Vagina (tissue), 2 donors: ENCODE data around the gene CYP11A1. TPM values are rescaled to one million over a fixed set of nuclear protein-coding genes. Genes with fewer than 3 reads are reported as not detected.

Experiments used
- DNase-seq, 2 donors: peaks; one replicate each; pipeline ENCODE4 v3.0.0-alpha.2; 2017; ENCODE audit errors: extremely low spot score in 2 of 2
- H3K27ac ChIP-seq: fragments of 200-600 bp; sonication (generic); one replicate; pipeline ENCODE4 v1.5.1; 2019
- H3K27me3 ChIP-seq: fragments of 200-600 bp; sonication (generic); one replicate; pipeline ENCODE4 v1.5.1; 2019
- H3K36me3 ChIP-seq, 2 donors: fragments of 200-600 bp; sonication (generic); one replicate each; pipeline ENCODE4 v1.5.1; 2017 to 2019
- H3K4me1 ChIP-seq: fragments of 200-600 bp; sonication (generic); one replicate; pipeline ENCODE4 v1.5.1; 2019
- H3K4me3 ChIP-seq, 2 donors: fragments of 200-600 bp; sonication (generic); 1 replicate in 1 of 2; 2 replicates in 1 of 2; pipeline ENCODE4 v1.5.1; 2016 to 2019
- H3K9me3 ChIP-seq: fragments of 200-600 bp; sonication (generic); one replicate; pipeline ENCODE4 v1.5.1; 2019
- POLR2A ChIP-seq, 2 donors: fragments of 450-650 bp; IDR thresholded peaks; one replicate each; pipeline ENCODE4 v1.6.1; 2017; ENCODE audit warnings: antibody characterized with exemption in 2 of 2, mild to moderate bottlenecking in 2 of 2, moderate library complexity in 2 of 2
- POLR2AphosphoS5 ChIP-seq, 2 donors: sonication (generic); formaldehyde crosslinking; IDR thresholded peaks; one replicate each; pipeline ENCODE4 v1.9.0; 2017; ENCODE audit warnings: antibody characterized with exemption in 2 of 2, mild to moderate bottlenecking in 2 of 2, low read depth in 1 of 2; ENCODE audit not compliant: insufficient read depth in 1 of 2
- intact Hi-C: fragments of 100-400 bp; cut with DNase I; formaldehyde crosslinking; loops from one replicate; pipeline ENCODE4 v1.15.1; 2023
- total RNA-seq: library from RNA; depleted of rRNA; stranded (reverse); fragments of >200 nt; gene quantifications from one replicate; pipeline ENCODE4 v1.2.3, GENCODE V29; 2016
- TF ChIP-seq, protein P1 (sequence below), 3 experiments: fragments of 450-650 bp in 2 of 3; fragments of 200-600 bp in 1 of 3; sonication (generic) in 1 of 3; IDR thresholded peaks; one replicate each; pipeline ENCODE4 v1.5.1; 2017 to 2019; ENCODE audit warnings: antibody characterized with exemption in 3 of 3, mild to moderate bottlenecking in 2 of 3, moderate library complexity in 2 of 3

CYP11A1 gene
- total RNA-seq, 1 donor from 2014 or later = 8.8 TPM

DNA sequence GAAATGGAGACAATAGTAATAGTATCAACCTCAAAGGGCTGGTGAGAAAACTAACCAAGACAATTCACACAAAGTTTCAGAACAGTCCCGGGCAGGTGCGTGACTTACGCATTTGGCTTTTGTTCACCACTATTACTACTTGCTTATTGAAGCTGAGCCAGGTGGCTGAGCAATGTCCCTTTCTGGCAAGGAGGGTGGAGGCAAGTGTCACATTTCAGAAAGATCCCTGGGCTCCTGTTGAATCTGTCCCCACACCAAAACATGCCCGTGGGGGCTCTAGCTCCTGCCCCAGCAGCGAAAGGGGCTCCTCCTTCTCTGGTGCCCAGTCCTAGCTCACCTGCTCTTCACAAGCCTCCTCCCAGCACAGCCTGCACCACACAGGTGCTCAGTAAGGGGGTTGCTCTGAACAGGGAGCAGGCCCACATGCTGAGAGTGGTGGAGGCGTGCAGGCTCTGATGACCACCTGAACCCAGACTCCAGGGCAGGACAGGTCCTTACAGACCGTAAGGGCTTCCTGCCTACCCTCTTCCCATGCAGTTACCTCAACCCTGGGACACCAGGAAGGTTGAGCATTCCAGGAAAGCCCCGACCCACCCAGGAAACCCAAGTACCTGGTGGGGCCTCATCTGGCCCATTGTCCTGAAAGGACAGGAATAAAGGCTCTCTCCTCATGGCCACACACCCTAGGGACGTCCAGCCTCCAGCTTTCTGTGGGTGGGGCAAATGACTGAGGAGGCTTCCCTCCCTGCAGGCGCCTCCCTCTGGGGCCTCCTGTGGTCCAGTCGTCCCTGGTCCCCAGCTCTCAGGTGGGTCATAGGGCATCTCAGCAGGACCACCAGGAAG lies 33.7 kb upstream of the CYP11A1 start:
- Histone ChIP-seq H3K4me1 (no peaks in the 10 kb centered on the region), H3K27ac (no peak overlapping the region), H3K27me3 (no peaks in the 10 kb centered on the region), H3K9me3 (no peaks in the 10 kb centered on the region), H3K4me3 (no peak overlapping the region), H3K36me3 (no peaks in the 10 kb centered on the region)
- TF ChIP-seq POLR2A (IDR thresholded peaks at IDR 0.05) = no peak
- no peak for TF ChIP-seq POLR2AphosphoS5 (IDR thresholded peaks at IDR 0.05; ENCODE audit: insufficient read depth in 1 of 2, low read depth in 1 of 2)
- TF ChIP-seq, protein P1, sequence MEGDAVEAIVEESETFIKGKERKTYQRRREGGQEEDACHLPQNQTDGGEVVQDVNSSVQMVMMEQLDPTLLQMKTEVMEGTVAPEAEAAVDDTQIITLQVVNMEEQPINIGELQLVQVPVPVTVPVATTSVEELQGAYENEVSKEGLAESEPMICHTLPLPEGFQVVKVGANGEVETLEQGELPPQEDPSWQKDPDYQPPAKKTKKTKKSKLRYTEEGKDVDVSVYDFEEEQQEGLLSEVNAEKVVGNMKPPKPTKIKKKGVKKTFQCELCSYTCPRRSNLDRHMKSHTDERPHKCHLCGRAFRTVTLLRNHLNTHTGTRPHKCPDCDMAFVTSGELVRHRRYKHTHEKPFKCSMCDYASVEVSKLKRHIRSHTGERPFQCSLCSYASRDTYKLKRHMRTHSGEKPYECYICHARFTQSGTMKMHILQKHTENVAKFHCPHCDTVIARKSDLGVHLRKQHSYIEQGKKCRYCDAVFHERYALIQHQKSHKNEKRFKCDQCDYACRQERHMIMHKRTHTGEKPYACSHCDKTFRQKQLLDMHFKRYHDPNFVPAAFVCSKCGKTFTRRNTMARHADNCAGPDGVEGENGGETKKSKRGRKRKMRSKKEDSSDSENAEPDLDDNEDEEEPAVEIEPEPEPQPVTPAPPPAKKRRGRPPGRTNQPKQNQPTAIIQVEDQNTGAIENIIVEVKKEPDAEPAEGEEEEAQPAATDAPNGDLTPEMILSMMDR (IDR thresholded peaks at IDR 0.05) = no peak
- no peak for DNase-seq
- intact Hi-C loops = no loop called here

DNA sequence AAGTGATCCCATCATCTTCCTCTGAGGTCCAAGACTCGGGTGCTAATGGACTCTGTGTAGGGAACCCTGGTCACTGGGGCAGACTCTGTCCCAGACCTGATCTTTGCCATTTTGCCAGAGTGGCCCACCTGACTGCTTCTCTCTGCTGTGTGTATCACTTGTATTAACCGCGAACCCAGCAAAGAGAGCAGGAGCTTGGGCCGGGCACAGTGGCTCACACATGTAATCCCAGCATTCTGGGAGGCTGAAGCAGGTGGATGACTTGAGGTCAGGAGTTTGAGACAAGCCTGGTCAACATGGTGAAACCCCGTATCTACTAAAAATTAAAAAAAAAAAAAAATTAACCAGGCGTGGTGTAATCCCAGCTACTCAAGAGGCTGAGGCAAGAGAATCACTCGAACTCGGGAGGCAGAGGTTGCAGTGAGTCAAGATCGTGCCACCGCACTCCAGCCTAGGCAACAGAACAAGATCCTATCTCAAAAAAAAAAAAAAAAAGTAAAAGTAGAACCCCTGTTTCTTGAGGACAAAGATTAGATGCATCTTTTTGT lies 32.9 kb upstream of the CYP11A1 start:
- Histone ChIP-seq H3K27ac (no peak overlapping the region), H3K4me3 (no peak overlapping the region), H3K27me3 (no peaks in the 10 kb centered on the region), H3K9me3 (no peaks in the 10 kb centered on the region), H3K36me3 (no peaks in the 10 kb centered on the region), H3K4me1 (no peaks in the 10 kb centered on the region)
- intact Hi-C loops = no loop called here
- no peak for DNase-seq
- TF ChIP-seq, protein P1 (IDR thresholded peaks at IDR 0.05) = no peak
- no peak for TF ChIP-seq POLR2AphosphoS5 (IDR thresholded peaks at IDR 0.05; ENCODE audit: insufficient read depth in 1 of 2, low read depth in 1 of 2)
- no peak for TF ChIP-seq POLR2A (IDR thresholded peaks at IDR 0.05)

DNA sequence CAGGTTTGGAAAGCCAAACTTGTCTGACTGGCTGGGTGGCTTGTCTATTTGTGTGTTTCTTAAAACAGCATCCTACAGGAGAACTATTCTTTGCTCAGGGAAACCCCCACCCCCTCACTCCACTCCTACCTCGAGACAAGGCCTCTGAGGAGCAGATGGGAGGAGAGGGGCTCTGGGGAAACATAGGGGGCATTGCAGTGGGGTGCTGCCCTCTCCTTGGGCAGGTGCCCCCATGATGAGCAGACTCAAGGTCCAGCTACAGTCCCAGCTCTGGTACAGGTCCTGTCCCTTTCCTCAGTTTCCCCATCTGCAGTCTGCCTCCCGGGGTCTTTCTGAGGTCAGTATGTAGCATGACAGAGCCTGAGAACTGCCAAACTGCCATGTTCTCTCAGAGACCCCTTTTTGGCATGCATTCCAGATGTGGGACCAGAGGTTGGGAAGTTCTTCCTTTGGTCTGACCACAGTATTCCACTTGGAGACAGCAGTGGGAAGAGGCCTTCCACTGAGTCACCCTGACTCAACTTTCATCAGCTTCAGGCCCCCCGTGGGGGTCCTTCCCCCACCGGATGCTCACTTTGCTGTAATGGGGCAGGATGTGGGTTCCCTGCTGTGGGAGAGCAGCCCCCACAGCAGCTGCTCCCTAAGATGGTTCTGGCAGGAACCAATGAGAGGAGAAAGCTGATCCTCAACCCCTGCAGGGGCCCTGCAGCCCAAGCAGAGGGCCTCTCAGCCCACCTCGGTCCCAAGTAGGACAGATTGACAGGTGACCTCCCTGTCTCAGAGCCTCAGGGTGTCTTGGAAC lies 32.3 kb upstream of the CYP11A1 start:
- TF ChIP-seq, protein P1 (IDR thresholded peaks at IDR 0.05) = no peak
- TF ChIP-seq POLR2A (IDR thresholded peaks at IDR 0.05) = no peak
- TF ChIP-seq POLR2AphosphoS5 (IDR thresholded peaks at IDR 0.05; ENCODE audit: insufficient read depth in 1 of 2, low read depth in 1 of 2) = no peak
- Histone ChIP-seq H3K9me3 (no peaks in the 10 kb centered on the region), H3K36me3 (no peaks in the 10 kb centered on the region), H3K27ac (no peak overlapping the region), H3K4me3 (no peak overlapping the region), H3K4me1 (no peaks in the 10 kb centered on the region), H3K27me3 (no peaks in the 10 kb centered on the region)
- intact Hi-C loops = no loop called here
- DNase-seq = no peak

DNA sequence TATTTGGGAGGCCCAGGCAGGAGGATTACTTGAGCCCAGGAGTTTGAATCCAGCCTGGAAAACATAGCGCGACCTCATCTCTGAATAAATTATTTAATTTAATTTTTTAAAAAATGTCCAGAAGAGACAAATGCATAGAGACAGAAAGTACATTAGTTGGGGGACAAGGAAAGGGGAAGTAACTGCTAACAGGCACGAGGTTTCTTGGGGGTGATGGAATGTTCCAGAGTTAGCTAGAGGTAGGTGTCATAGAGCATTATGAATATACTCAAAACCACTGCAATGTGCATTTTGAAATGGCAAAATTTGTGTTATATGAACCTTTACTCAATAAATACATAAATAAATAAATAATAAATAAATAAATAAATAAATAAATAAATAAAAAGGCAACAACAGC lies 31.7 kb upstream of the CYP11A1 start:
- no peak for DNase-seq
- no peaks in the 10 kb centered on the region for H3K4me1 ChIP-seq

More for the DNA sequence above, 31.7 kb upstream of the CYP11A1 start:
- intact Hi-C loops = no loop called here
- Histone ChIP-seq H3K27ac (no peak overlapping the region), H3K9me3 (no peaks in the 10 kb centered on the region), H3K27me3 (no peaks in the 10 kb centered on the region), H3K36me3 (no peaks in the 10 kb centered on the region), H3K4me3 (no peak overlapping the region)
- no peak for TF ChIP-seq POLR2AphosphoS5 (IDR thresholded peaks at IDR 0.05; ENCODE audit: insufficient read depth in 1 of 2, low read depth in 1 of 2)
- TF ChIP-seq, protein P1 (IDR thresholded peaks at IDR 0.05) = no peak
- TF ChIP-seq POLR2A (IDR thresholded peaks at IDR 0.05) = no peak
